Stimulated activated CD4-positive, alpha-beta T cell treated with anti-CD3 and anti-CD28 coated beads, Interleukin-4, amount 100 ng/mL, for 1 hour (primary cell): Measurements from ENCODE around the gene IFIT3.
"Not testable (repeated sequence)": the region's sequence is repeated elsewhere in the genome, so short reads cannot be mapped to it uniquely, and the experiment has no call there.

ENCODE experiments used
- DNase-seq: peaks from one replicate; pipeline ENCODE4 v3.0.0-alpha.2; 2020

IFIT3 gene

GRCh38 chr10:89304446-89304845 is 23.4 kb upstream of the IFIT3 start:
- DNase-seq = no peak

- no peak for DNase-seq
Observed at GRCh38 chr10:89304925-89305324, 22.9 kb upstream of the IFIT3 start.

GRCh38 chr10:89305766-89306433 is 21.9 kb upstream of the IFIT3 start:
- no peak for DNase-seq

- DNase-seq = no peak
Observed at GRCh38 chr10:89306434-89307268, 21.1 kb upstream of the IFIT3 start.

GRCh38 chr10:89307269-89307577 is 20.6 kb upstream of the IFIT3 start:
- DNase-seq = no peak

GRCh38 chr10:89308266-89308665 is 19.5 kb upstream of the IFIT3 start:
- no peak for DNase-seq

- no peak for DNase-seq
Observed at GRCh38 chr10:89308736-89309135, 19.1 kb upstream of the IFIT3 start.

GRCh38 chr10:89309156-89310055 is 18.4 kb upstream of the IFIT3 start:
- no peak for DNase-seq

- DNase-seq = no peak
Observed at GRCh38 chr10:89310056-89310893, 17.5 kb upstream of the IFIT3 start.

GRCh38 chr10:89312973-89313372 is 14.8 kb upstream of the IFIT3 start:
- DNase-seq = no peak

- no peak for DNase-seq
Observed at GRCh38 chr10:89314676-89315075, 13.1 kb upstream of the IFIT3 start.

- DNase-seq = not testable (repeated sequence)
Observed at GRCh38 chr10:89318047-89318446, 9.8 kb upstream of the IFIT3 start.

- not testable (repeated sequence) for DNase-seq
Observed at GRCh38 chr10:89325081-89325480, 2.7 kb upstream of the IFIT3 start.

- not testable (repeated sequence) for DNase-seq
Observed at GRCh38 chr10:89325856-89326255, 1.9 kb upstream of the IFIT3 start.

GRCh38 chr10:89329151-89329550 is 1.4 kb downstream of the IFIT3 start:
- DNase-seq = no peak

- not testable (repeated sequence) for DNase-seq
Observed at GRCh38 chr10:89330014-89330413, 2.2 kb downstream of the IFIT3 start.

GRCh38 chr10:89330537-89331212 is 2.9 kb downstream of the IFIT3 start:
- no peak for DNase-seq

GRCh38 chr10:89331487-89332122 is 3.8 kb downstream of the IFIT3 start:
- not testable (repeated sequence) for DNase-seq

GRCh38 chr10:89332123-89332633 is 4.4 kb downstream of the IFIT3 start:
- DNase-seq = no peak

- DNase-seq = no peak
Observed at GRCh38 chr10:89335226-89335625, 7.4 kb downstream of the IFIT3 start.

- no peak for DNase-seq
Observed at GRCh38 chr10:89336241-89336640, 8.4 kb downstream of the IFIT3 start.
